NOMO-1 treated with dmso at 0.1 percent for 144 hours (cell line): ENCODE data around the gene SEC14L5.
"Not testable (repeated sequence)": the region's sequence is repeated elsewhere in the genome, so short reads cannot be mapped to it uniquely, and the experiment has no call there.

Source experiments
- DNase-seq: peaks from one replicate; lab custom pipeline; 2025; ENCODE audit not compliant: unreplicated experiment; lab: John Stamatoyannopoulos, UW

The SEC14L5 gene

GRCh38 chr16:4929619-4930018, 28.5 kb upstream of the SEC14L5 start:
- DNase-seq = not testable (repeated sequence)

GRCh38 chr16:4931381-4931780, 26.7 kb upstream of the SEC14L5 start:
- no peak for DNase-seq

- DNase-seq = no peak
Observed at GRCh38 chr16:4933433-4933832, 24.7 kb upstream of the SEC14L5 start.

GRCh38 chr16:4933871-4934395, 24.2 kb upstream of the SEC14L5 start:
- DNase-seq = no peak

- DNase-seq = no peak
Observed at GRCh38 chr16:4934591-4934990, 23.5 kb upstream of the SEC14L5 start.

- no peak for DNase-seq
Observed at GRCh38 chr16:4935241-4935855, 22.8 kb upstream of the SEC14L5 start.

GRCh38 chr16:4936181-4936990, 21.7 kb upstream of the SEC14L5 start:
- no peak for DNase-seq

GRCh38 chr16:4936991-4937781, 20.9 kb upstream of the SEC14L5 start, which contains the start of gene PPL:
TSS of gene PPL (minus strand) at chr16:4937148. CDS start at chr16:4937045, 103 bp downstream.
- DNase-seq = no peak

- DNase-seq = no peak
Observed at GRCh38 chr16:4937782-4938682, 20.1 kb upstream of the SEC14L5 start.

- DNase-seq = no peak
Observed at GRCh38 chr16:4938683-4939030, 19.5 kb upstream of the SEC14L5 start.

GRCh38 chr16:4940719-4941118, 17.4 kb upstream of the SEC14L5 start:
- no peak for DNase-seq

GRCh38 chr16:4942481-4942880, 15.6 kb upstream of the SEC14L5 start:
- no peak for DNase-seq

- DNase-seq = peak; percentile 10
Observed at GRCh38 chr16:4944333-4945281, 13.5 kb upstream of the SEC14L5 start.

- no peak for DNase-seq
Observed at GRCh38 chr16:4945560-4946502, 12.3 kb upstream of the SEC14L5 start.

GRCh38 chr16:4946917-4947316, 11.2 kb upstream of the SEC14L5 start:
- DNase-seq = no peak

GRCh38 chr16:4947722-4948503, 10.2 kb upstream of the SEC14L5 start:
- DNase-seq = peak; percentile 89

GRCh38 chr16:4948903-4949766, 9.0 kb upstream of the SEC14L5 start:
- no peak for DNase-seq
